Aorta (tissue), 5 donors: ENCODE results near the gene TRIP13. TPM values are rescaled to one million over a fixed set of nuclear protein-coding genes. Genes with fewer than 3 reads are reported as not detected.
"Not testable (repeated sequence)": the region's sequence is repeated elsewhere in the genome, so short reads cannot be mapped to it uniquely, and the experiment has no call there.

Source experiments
- ATAC-seq: fragments of 200-7000 bp; cut with Tn5 transposase; one replicate; pipeline ENCODE4 v1.9.1; 2022; ENCODE audit warnings: moderate library complexity; ENCODE audit not compliant: low FRiP score
- DNase-seq, 2 donors: peaks; one replicate each; pipeline ENCODE4 v3.0.0-alpha.2; 2020
- H3K27ac ChIP-seq, 2 donors: one replicate each; pipeline ENCODE4 v1.5.1; 2013; ENCODE audit warnings: low read length in 2 of 2, mild to moderate bottlenecking in 2 of 2, moderate library complexity in 2 of 2, control low read depth in 1 of 2, inconsistent platforms in 1 of 2, low read depth in 1 of 2
- H3K27me3 ChIP-seq, 2 donors: one replicate each; pipeline ENCODE4 v1.6.1; 2013; ENCODE audit warnings: control low read depth in 1 of 2, low read length in 1 of 2, mild to moderate bottlenecking in 1 of 2, moderate library complexity in 1 of 2; ENCODE audit not compliant: insufficient read depth in 2 of 2, control insufficient read depth in 1 of 2
- H3K36me3 ChIP-seq, 2 donors: one replicate each; pipeline ENCODE4 v1.6.1; 2013; ENCODE audit warnings: control low read depth in 1 of 2, low read length in 1 of 2, mild to moderate bottlenecking in 1 of 2; ENCODE audit not compliant: insufficient read depth in 2 of 2, control insufficient read depth in 1 of 2
- H3K4me1 ChIP-seq, 2 donors: one replicate each; pipeline ENCODE4 v1.6.1; 2013; ENCODE audit warnings: low read length in 2 of 2, control low read depth in 1 of 2, mild to moderate bottlenecking in 1 of 2, moderate library complexity in 1 of 2; ENCODE audit not compliant: insufficient read depth in 2 of 2, control insufficient read depth in 1 of 2
- H3K4me3 ChIP-seq, 2 donors: one replicate each; pipeline ENCODE4 v1.5.1; 2013; ENCODE audit warnings: low read length in 2 of 2, control low read depth in 1 of 2, mild to moderate bottlenecking in 1 of 2
- H3K9me3 ChIP-seq: one replicate; pipeline ENCODE4 v1.6.1; 2013; ENCODE audit warnings: mild to moderate bottlenecking, low read length; ENCODE audit not compliant: control insufficient read depth
- WGBS, 2 donors: extraction: QIAGEN DNeasy Blood & Tissue Kit; methylation state at CpG; one replicate each; pipeline ENCODE4 v1.1.7; 2013; 5-methylcytosine and 5-hydroxymethylcytosine counted together
- intact Hi-C, 2 donors: fragments of 100-400 bp; cut with DNase I; formaldehyde crosslinking; loops; one replicate each; pipeline versions ENCODE4 v1.14.2 to v1.15.0; 2022
- polyA plus RNA-seq, 2 donors: library from polyadenylated mRNA; stranded (reverse); fragments of 200-250 nt; gene quantifications; one replicate each; pipeline ENCODE4 v1.2.3, GENCODE V29; 2013
- total RNA-seq, 2 donors: library from RNA; stranded (reverse); fragmentation: NEBNext Ultra II Directional; extraction: Animal tissue kit (Norgen Biotek cat#: 25700); gene quantifications; one replicate each; pipeline ENCODE4 v1.2.1, GENCODE V29; 2021
- donor health status: healthy with polysubstance abuse.
- donor health status: Bipolar disorder and iron deficiency.
- donor health status: DM: no; HTN: no; CAD: no.
- donor health status: DM: no; HTN: no; CAD: no.
- donor health status: DM: yes; HTN: yes; CAD: no.

The TRIP13 gene
- total and polyA plus RNA-seq, 4 donors: 0.28 to 1.3 (median 1.0) TPM

DNA sequence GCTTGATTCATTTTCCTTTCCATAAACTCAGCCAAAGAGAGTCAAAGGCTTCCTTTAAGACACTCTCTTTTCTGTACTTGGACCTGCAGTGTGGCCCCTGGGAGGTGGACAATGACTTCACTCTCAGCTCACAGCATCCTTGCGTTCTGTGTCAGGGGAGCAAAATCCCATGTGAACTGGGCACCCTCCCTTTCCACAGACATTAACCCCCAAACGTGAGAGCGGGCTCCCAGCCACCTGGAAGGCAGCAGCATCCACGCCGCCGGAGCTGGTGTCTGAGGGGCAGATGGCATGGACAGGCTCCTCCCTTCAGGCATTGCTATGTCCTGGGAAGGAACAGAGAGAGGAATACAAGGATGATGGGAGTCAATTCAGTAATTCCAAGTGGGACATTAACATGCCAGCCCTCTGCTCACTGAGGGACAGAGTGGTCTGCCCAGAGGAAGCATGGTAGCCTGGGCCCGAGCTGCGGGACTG lies 39.5 kb downstream of the TRIP13 start:
- intact Hi-C loops: no loop called here
- ATAC-seq: peak; percentile 24

DNA sequence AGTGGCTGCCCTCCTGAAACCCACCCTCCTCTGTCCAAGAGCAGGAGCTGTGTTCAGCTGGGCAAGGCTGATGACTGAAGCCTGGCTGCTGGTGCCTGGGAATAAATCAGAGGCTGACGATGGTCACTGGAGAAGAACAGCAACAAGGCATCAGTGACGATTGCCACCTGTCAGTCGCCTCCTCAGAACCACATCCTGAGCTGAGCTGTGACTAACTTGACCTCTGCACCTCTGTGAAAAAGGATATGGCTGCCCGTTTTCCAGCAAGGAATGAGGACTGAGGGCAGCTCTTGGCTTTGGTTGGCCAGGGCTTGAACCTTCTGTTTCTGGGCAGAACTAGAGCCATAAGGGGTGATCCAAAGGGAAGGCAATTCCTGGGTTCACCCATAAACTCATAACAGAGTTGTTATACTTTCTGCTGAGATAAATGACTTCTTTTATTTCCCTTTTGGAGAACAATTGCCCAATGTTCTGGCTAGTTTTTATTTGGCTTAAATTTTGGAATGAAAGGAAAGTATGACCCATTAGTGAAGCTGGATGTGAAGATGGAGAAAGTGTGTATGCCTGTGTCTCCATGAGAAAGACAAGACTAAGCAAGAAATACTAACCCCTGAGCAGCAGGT lies 40.1 kb downstream of the TRIP13 start:
- Histone ChIP-seq H3K4me3 (no peak overlapping the region), H3K27me3 (no peaks in the 10 kb centered on the region), H3K9me3 (no peaks in the 10 kb centered on the region), H3K4me1 (no peaks in the 10 kb centered on the region), H3K36me3 (no peaks in the 10 kb centered on the region), H3K27ac (no peak overlapping the region)
- DNase-seq (peak in 1 of 2 donors; percentile 64), ATAC-seq (peak; percentile 69)
- 57 to 65% methylated on average over 4 of the region's 4 CpGs for WGBS, 2 donors
- intact Hi-C loops: no loop called here

More for the DNA sequence above, 39.5 kb downstream of the TRIP13 start:
- Histone ChIP-seq H3K9me3 (no peaks in the 10 kb centered on the region), H3K4me1 (no peaks in the 10 kb centered on the region), H3K4me3 (no peak overlapping the region), H3K36me3 (no peaks in the 10 kb centered on the region), H3K27ac (no peak overlapping the region), H3K27me3 (no peaks in the 10 kb centered on the region)
- WGBS, 2 donors: 84 to 85% methylated on average over 8 of the region's 8 CpGs
- DNase-seq: peak in 1 of 2 donors; percentile 72

DNA sequence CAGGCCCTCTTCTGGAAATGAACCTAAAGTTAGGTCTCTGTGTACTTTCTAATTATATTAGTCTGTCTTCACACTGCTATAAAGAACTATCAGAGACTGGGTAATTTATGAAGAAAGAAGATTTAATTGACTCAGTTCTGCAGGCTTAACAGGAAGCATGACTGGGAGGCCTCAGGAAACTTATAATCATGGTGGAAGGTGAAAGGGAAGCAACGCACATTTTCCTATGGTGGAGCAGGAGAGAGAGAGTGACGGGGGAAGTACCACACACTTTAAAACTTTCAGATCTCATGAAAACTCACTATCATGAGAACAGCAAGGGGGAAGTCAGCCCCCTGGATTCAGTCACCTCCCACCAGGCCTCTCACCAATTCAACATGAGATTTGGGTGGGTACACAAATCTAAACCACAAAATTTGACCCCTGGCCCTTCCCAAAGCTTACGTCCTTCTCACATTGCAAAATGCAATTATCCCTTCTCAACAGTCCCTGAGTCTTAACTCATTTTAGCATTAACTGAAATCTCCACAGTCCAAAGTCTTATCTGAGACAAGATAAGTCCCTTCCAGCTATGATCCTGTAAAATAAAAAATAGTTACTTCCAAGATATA lies 40.7 kb downstream of the TRIP13 start:
- DNase-seq: no peak
- 75 to 87% methylated on average over 3 of the region's 3 CpGs for WGBS, 2 donors
- Histone ChIP-seq H3K27ac (no peak overlapping the region), H3K9me3 (no peaks in the 10 kb centered on the region), H3K4me3 (no peak overlapping the region), H3K36me3 (no peaks in the 10 kb centered on the region), H3K27me3 (no peaks in the 10 kb centered on the region), H3K4me1 (no peaks in the 10 kb centered on the region)
- intact Hi-C loops: no loop called here
- peak; percentile 34 for ATAC-seq

- H3K4me3 ChIP-seq, H3K36me3 ChIP-seq, H3K27ac ChIP-seq, H3K27me3 ChIP-seq, ATAC-seq, DNase-seq, H3K9me3 ChIP-seq, intact Hi-C loops, H3K4me1 ChIP-seq: not testable (repeated sequence)
Measured at GRCh38 chr5:933951-934350, 41.3 kb downstream of the TRIP13 start.

DNA sequence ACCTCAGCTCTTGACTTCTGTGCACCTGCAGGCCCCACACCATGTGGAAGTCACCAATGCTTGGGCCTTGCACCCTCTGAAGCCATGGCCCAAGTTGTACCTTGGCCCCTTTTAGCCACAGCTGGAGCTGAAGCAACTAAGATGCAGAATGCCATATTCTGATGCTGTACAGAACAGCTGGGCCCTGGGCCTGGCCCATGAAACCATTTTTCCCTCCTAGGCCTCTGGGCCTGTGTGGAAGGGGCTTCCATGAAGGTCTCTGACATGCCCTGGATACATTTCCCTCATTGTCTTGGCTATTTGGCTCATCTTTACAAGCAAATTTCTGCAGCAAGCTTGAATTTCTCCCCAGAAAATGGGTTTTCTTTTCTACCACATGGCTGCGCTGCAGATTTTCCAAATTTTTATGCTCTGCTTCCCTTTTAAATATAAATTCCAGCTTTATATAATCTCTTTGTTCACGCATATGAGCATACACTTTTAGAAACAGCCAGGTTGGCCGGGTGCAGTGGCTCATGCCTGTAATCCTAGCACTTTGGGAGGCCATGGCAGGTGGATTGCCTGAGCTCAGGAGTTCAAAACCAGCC lies 41.8 kb downstream of the TRIP13 start:
- H3K27ac ChIP-seq, H3K4me1 ChIP-seq, DNase-seq, intact Hi-C loops, H3K36me3 ChIP-seq, ATAC-seq, H3K4me3 ChIP-seq, H3K9me3 ChIP-seq, H3K27me3 ChIP-seq: not testable (repeated sequence)
- 85 to 89% methylated on average over 3 of the region's 3 CpGs for WGBS, 2 donors

DNA sequence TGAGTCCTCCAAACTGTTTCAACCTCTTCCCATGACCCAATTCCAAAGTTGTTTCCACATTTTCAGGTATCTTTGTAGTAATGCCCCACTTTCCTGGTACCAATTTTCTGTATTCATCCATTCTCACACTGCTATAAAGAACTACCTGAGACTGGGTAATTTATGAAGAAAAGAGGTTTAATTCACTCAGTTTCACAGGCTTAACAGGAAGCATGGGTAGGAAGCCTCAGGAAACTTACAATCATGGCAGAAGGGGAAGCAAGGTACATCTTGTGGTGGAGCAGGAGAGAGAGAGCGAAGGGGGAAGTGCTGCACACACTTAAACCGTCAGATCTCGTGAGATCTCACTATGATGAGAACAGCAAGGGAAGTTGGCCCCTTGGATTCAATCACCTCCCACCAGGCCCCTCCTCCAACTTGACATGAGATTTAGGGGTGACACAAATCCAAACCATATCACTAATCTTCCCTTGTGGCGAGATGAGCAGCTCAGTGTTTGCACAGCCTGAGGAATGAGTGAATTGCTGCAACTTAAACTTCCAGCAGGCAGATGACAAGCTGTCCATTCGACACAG lies 42.9 kb downstream of the TRIP13 start:
- Histone ChIP-seq H3K27ac (no peak overlapping the region), H3K9me3 (no peaks in the 10 kb centered on the region), H3K4me3 (no peak overlapping the region), H3K36me3 (no peaks in the 10 kb centered on the region), H3K4me1 (no peaks in the 10 kb centered on the region), H3K27me3 (no peaks in the 10 kb centered on the region)
- 72 to 83% methylated on average over 5 of the region's 5 CpGs for WGBS, 2 donors
- DNase-seq (no peak), ATAC-seq (no peak)
- intact Hi-C loops: no loop called here

DNA sequence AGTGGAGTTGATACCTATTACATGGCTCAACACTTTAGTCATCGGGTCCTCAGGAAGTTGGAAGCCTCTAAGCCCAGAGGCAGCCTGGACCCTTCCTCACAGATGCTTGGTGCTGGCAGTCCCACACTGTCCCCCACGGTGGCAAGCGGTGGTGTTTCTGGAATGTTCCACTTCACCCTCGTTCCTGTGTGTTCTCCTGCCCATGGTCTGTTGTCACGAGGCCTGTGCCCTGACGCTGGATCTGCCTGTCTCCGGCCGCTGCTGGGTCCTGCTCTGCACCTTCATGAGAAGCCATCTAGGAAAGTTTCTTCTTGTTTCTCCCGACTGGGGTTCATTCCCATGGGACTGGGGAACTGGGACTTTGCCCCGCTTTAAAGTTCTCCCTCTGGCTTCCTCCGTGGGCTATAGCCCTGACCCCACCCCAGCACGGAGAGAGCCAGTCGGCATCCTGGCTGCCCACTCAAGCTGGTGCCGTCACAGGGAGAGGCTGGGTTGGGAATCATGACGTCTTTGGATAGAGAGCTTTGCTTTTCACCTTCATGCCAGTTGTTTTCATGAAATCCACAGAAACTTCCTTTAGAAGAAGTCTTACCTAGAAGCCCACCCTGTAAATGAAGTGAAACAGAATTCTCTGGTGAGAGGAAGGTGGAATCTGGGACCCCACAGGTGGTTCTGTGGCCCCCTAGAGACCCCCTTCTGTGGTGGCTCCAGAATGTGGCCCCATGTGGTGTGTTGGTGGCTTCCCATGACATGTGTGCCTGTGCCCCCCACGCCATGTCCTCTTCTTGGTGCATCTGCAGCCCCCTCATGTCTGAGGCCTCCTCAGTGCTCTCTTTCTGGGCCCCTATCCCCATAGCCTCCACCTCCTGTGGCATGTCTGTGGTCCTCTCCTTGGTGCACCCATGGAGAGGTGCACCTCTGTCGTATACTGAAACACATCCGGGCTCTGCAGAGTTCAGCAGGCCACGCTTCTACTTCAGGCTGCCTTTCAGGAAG lies 43.8 kb downstream of the TRIP13 start:
- Histone ChIP-seq H3K27ac (no peak overlapping the region), H3K36me3 (no peaks in the 10 kb centered on the region), H3K4me3 (no peak overlapping the region), H3K9me3 (no peaks in the 10 kb centered on the region), H3K27me3 (no peaks in the 10 kb centered on the region), H3K4me1 (no peaks in the 10 kb centered on the region)
- ATAC-seq: no peak
- intact Hi-C loops: no loop called here
- WGBS, 2 donors: 70 to 81% methylated on average over 19 of the region's 19 CpGs
- DNase-seq: peak in 1 of 2 donors; percentile 57
